WTC11 (cell line): ENCODE measurements around the gene RAB26.

Source experiments
- SP1 ChIP-seq: sonication (generic); formaldehyde crosslinking; conservative IDR thresholded peaks from 2 replicates; pipeline ENCODE4 v1.8.1; 2022; ENCODE audit warnings: missing genetic modification reagents
- TF ChIP-seq, protein P1 (sequence below): fragments of 200-600 bp; IDR thresholded peaks from 2 replicates; pipeline ENCODE4 v1.8.0; 2022; ENCODE audit warnings: antibody characterized with exemption
- TF ChIP-seq, protein P2 (sequence below): sonication (generic); formaldehyde crosslinking; IDR thresholded peaks from 2 replicates; pipeline ENCODE4 v1.8.1; 2023; ENCODE audit warnings: mild to moderate bottlenecking, missing genetic modification reagents, moderate library complexity
- TF ChIP-seq, protein P3 (sequence below): sonication (generic); formaldehyde crosslinking; IDR thresholded peaks from 2 replicates; pipeline ENCODE4 v1.8.0; 2022; ENCODE audit warnings: missing genetic modification reagents

DNA sequence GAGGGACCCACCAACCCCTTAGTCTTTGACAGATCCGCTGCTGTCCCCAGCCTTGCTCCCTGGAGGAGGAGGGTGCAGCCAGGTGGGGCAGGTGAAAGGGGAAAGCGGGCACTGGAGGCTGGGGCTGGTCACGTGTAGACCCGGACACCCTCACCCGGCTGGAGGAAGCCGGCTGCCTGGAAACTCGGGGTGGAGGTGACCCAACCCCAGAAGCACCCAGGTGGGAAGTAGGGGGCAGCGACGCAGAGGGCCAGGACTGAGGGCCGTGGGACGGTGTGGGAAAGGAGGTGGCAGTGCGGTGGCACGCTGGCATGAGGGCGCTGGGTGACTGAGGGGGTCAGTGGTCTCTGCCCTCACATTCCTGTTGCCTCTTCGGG is 9.8 kb downstream of the RAB26 start:
- TF ChIP-seq, protein P1, sequence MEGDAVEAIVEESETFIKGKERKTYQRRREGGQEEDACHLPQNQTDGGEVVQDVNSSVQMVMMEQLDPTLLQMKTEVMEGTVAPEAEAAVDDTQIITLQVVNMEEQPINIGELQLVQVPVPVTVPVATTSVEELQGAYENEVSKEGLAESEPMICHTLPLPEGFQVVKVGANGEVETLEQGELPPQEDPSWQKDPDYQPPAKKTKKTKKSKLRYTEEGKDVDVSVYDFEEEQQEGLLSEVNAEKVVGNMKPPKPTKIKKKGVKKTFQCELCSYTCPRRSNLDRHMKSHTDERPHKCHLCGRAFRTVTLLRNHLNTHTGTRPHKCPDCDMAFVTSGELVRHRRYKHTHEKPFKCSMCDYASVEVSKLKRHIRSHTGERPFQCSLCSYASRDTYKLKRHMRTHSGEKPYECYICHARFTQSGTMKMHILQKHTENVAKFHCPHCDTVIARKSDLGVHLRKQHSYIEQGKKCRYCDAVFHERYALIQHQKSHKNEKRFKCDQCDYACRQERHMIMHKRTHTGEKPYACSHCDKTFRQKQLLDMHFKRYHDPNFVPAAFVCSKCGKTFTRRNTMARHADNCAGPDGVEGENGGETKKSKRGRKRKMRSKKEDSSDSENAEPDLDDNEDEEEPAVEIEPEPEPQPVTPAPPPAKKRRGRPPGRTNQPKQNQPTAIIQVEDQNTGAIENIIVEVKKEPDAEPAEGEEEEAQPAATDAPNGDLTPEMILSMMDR: no peak
- TF ChIP-seq SP1 (CRISPR knock-in tag): no peak
- TF ChIP-seq, protein P2, sequence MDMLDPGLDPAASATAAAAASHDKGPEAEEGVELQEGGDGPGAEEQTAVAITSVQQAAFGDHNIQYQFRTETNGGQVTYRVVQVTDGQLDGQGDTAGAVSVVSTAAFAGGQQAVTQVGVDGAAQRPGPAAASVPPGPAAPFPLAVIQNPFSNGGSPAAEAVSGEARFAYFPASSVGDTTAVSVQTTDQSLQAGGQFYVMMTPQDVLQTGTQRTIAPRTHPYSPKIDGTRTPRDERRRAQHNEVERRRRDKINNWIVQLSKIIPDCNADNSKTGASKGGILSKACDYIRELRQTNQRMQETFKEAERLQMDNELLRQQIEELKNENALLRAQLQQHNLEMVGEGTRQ (CRISPR knock-in tag): no peak
- TF ChIP-seq, protein P3, sequence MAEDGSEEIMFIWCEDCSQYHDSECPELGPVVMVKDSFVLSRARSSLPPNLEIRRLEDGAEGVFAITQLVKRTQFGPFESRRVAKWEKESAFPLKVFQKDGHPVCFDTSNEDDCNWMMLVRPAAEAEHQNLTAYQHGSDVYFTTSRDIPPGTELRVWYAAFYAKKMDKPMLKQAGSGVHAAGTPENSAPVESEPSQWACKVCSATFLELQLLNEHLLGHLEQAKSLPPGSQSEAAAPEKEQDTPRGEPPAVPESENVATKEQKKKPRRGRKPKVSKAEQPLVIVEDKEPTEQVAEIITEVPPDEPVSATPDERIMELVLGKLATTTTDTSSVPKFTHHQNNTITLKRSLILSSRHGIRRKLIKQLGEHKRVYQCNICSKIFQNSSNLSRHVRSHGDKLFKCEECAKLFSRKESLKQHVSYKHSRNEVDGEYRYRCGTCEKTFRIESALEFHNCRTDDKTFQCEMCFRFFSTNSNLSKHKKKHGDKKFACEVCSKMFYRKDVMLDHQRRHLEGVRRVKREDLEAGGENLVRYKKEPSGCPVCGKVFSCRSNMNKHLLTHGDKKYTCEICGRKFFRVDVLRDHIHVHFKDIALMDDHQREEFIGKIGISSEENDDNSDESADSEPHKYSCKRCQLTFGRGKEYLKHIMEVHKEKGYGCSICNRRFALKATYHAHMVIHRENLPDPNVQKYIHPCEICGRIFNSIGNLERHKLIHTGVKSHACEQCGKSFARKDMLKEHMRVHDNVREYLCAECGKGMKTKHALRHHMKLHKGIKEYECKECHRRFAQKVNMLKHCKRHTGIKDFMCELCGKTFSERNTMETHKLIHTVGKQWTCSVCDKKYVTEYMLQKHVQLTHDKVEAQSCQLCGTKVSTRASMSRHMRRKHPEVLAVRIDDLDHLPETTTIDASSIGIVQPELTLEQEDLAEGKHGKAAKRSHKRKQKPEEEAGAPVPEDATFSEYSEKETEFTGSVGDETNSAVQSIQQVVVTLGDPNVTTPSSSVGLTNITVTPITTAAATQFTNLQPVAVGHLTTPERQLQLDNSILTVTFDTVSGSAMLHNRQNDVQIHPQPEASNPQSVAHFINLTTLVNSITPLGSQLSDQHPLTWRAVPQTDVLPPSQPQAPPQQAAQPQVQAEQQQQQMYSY (CRISPR knock-in tag): no peak
